Astrocyte (in vitro differentiated cells and primary cell): ENCODE measurements around the gene RBM19.

Experiments used
- CTCF ChIP-seq: IDR thresholded peaks from 2 replicates; pipeline ENCODE4 v1.5.1; 2011; ENCODE audit warnings: low read depth, mild to moderate bottlenecking, inconsistent platforms, low read length, moderate library complexity; ENCODE audit not compliant: insufficient read depth
- EZH2 ChIP-seq: IDR thresholded peaks from 2 replicates; pipeline ENCODE4 v1.6.1; 2012; ENCODE audit warnings: mild to moderate bottlenecking, low read length, inconsistent platforms; ENCODE audit not compliant: insufficient read depth

GRCh38 chr12:113896194-113896593 lies 69.9 kb downstream of the RBM19 start:
- TF ChIP-seq CTCF = no peak
- no peak for TF ChIP-seq EZH2
